Stimulated activated CD4-positive, alpha-beta T cell treated with anti-CD3 and anti-CD28 coated beads, Interleukin-12 subunit alpha, Interleukin-12 subunit beta, amount 100 ng/mL, for 48 hours (primary cell): ENCODE data around the gene MICAL1.

Source experiments
- DNase-seq, 3 donors: peaks; one replicate each; pipeline ENCODE4 v3.0.0-alpha.2; 2020; ENCODE audit warnings: low read depth in 2 of 3, low spot score in 1 of 3

Gene MICAL1

GRCh38 chr6:109454496-109455436 lies 806 bp downstream of the MICAL1 start:
- DNase-seq: peak; percentile 41 to 47 (median 44)

- DNase-seq: no peak
Observed at GRCh38 chr6:109453594-109454495, 1.7 kb downstream of the MICAL1 start.

- DNase-seq: no peak
Observed at GRCh38 chr6:109453156-109453555, 2.4 kb downstream of the MICAL1 start.

GRCh38 chr6:109452181-109452580 lies 3.4 kb downstream of the MICAL1 start:
- DNase-seq: no peak

GRCh38 chr6:109451376-109451775 lies 4.2 kb downstream of the MICAL1 start:
- DNase-seq: no peak

- no peak for DNase-seq
Observed at GRCh38 chr6:109450801-109451200, 4.8 kb downstream of the MICAL1 start.

- DNase-seq: no peak
Observed at GRCh38 chr6:109449795-109450673, 5.5 kb downstream of the MICAL1 start.

GRCh38 chr6:109449064-109449794 lies 6.3 kb downstream of the MICAL1 start:
- DNase-seq: no peak

- DNase-seq: no peak
Observed at GRCh38 chr6:109448615-109449014, 7.0 kb downstream of the MICAL1 start.

GRCh38 chr6:109447878-109448555 lies 7.6 kb downstream of the MICAL1 start:
- DNase-seq: no peak

GRCh38 chr6:109447087-109447486 lies 8.5 kb downstream of the MICAL1 start:
- DNase-seq: no peak

GRCh38 chr6:109446541-109446940 lies 9.0 kb downstream of the MICAL1 start:
- DNase-seq: no peak

GRCh38 chr6:109446072-109446471 lies 9.5 kb downstream of the MICAL1 start:
- no peak for DNase-seq

- no peak for DNase-seq
Observed at GRCh38 chr6:109445382-109445781, 10.2 kb downstream of the MICAL1 start.

GRCh38 chr6:109443425-109443950 lies 12.1 kb downstream of the MICAL1 start:
- no peak for DNase-seq

GRCh38 chr6:109442393-109442924 lies 13.1 kb downstream of the MICAL1 start:
- DNase-seq: no peak

- DNase-seq: peak in 1 of 3 donors; percentile 23
Observed at GRCh38 chr6:109441069-109441816, 14.3 kb downstream of the MICAL1 start.

GRCh38 chr6:109440331-109441068 lies 15.1 kb downstream of the MICAL1 start, which contains the start of the genes PPIL6 and SMPD2:
Gene PPIL6, minus strand, starts transcription at chr6:109440628. Its CDS starts 38 bp downstream, at chr6:109440590.
Gene SMPD2, plus strand, starts transcription at chr6:109440724. Its CDS starts 398 bp downstream, at chr6:109441122.
- peak; percentile 50 to 77 (median 56) for DNase-seq
